ENCODE results near the gene AACS. TPM values are rescaled to one million over a fixed set of nuclear protein-coding genes. Genes with fewer than 3 reads are reported as not detected.

Gene AACS
- polyA plus RNA-seq, 3 donors: 4.7 to 7.9 (median 5.1) TPM

GRCh38 chr12:125160281-125160955 lies 95.2 kb downstream of the AACS start:
- WGBS (ENCODE audit: insufficient coverage): 92% methylated on average over 4 of the region's 9 CpGs
- Mint-ChIP-seq H3K4me1 (no peaks in the 10 kb centered on the region), H3K4me3 (no peak overlapping the region), H3K27ac (no peak overlapping the region), H3K9me3 (peaks cover 0 to 17% (median 2%) of the 10 kb centered on the region in 7 donors), H3K27me3 (ENCODE audit: low read depth in 3 of 3) (peaks cover 5 to 10% (median 7%) of the 10 kb centered on the region in 3 donors), H3K36me3 (no peaks in the 10 kb centered on the region)
- Histone ChIP-seq H3K4me1 (ENCODE audit: control insufficient read depth in 1 of 2, insufficient read depth in 2 of 2, low read length in 2 of 2) (no peaks in the 10 kb centered on the region), H3K79me2 (ENCODE audit: insufficient read depth, low read length) (no peaks in the 10 kb centered on the region), H4K20me1 (ENCODE audit: insufficient read depth, low read length) (no peaks in the 10 kb centered on the region), H3K4me3 (replicated peaks in 1 of 3; ENCODE audit: low read depth in 2 of 3, low read length in 3 of 3) (no peak overlapping the region), H3K9ac (ENCODE audit: insufficient read depth, low read length, poor library complexity, severe bottlenecking) (no peak overlapping the region), H3K27me3 (ENCODE audit: control insufficient read depth in 2 of 2, insufficient read depth in 2 of 2, low read length in 2 of 2) (no peaks in the 10 kb centered on the region), H3K9me3 (replicated peaks in 1 of 2; ENCODE audit: control insufficient read depth in 1 of 2, insufficient read depth in 1 of 2, low read length in 2 of 2) (no peaks in the 10 kb centered on the region), H2AFZ (ENCODE audit: insufficient read depth, low read depth, low read length, poor library complexity, severe bottlenecking) (no peak overlapping the region), H3K4me2 (replicated peaks; ENCODE audit: extremely low read depth, low read length, poor library complexity, severe bottlenecking) (no peak overlapping the region), H3K36me3 (replicated peaks in 1 of 2; ENCODE audit: control insufficient read depth in 1 of 2, insufficient read depth in 2 of 2, low read length in 2 of 2) (no peaks in the 10 kb centered on the region), H3K27ac (ENCODE audit: low read depth in 1 of 2, low read length in 2 of 2) (no peak overlapping the region)
- intact Hi-C loops (cut with micrococcal nuclease): no loop called here
- TF ChIP-seq CTCF (IDR thresholded peaks at IDR 0.05): no peak
- DNase-seq: no peak

- Histone ChIP-seq H4K20me1 (ENCODE audit: insufficient read depth, low read length) (no peaks in the 10 kb centered on the region), H3K9ac (ENCODE audit: insufficient read depth, low read length, poor library complexity, severe bottlenecking) (no peak overlapping the region), H3K4me3 (replicated peaks in 1 of 3; ENCODE audit: low read depth in 2 of 3, low read length in 3 of 3) (no peak overlapping the region), H3K9me3 (replicated peaks in 1 of 2; ENCODE audit: control insufficient read depth in 1 of 2, insufficient read depth in 1 of 2, low read length in 2 of 2) (no peaks in the 10 kb centered on the region), H3K79me2 (ENCODE audit: insufficient read depth, low read length) (no peaks in the 10 kb centered on the region), H3K4me2 (replicated peaks; ENCODE audit: extremely low read depth, low read length, poor library complexity, severe bottlenecking) (no peak overlapping the region), H3K36me3 (replicated peaks in 1 of 2; ENCODE audit: control insufficient read depth in 1 of 2, insufficient read depth in 2 of 2, low read length in 2 of 2) (no peaks in the 10 kb centered on the region), H3K4me1 (ENCODE audit: control insufficient read depth in 1 of 2, insufficient read depth in 2 of 2, low read length in 2 of 2) (no peaks in the 10 kb centered on the region), H3K27me3 (ENCODE audit: control insufficient read depth in 2 of 2, insufficient read depth in 2 of 2, low read length in 2 of 2) (no peaks in the 10 kb centered on the region), H3K27ac (ENCODE audit: low read depth in 1 of 2, low read length in 2 of 2) (no peak overlapping the region), H2AFZ (ENCODE audit: insufficient read depth, low read depth, low read length, poor library complexity, severe bottlenecking) (no peak overlapping the region)
- no peak for DNase-seq
- no peaks in the 10 kb centered on the region for H3K36me3 Mint-ChIP-seq
- TF ChIP-seq CTCF (IDR thresholded peaks at IDR 0.05): no peak
- H3K27ac Mint-ChIP-seq: no peak overlapping the region
- WGBS (ENCODE audit: insufficient coverage): no CpG with 5 or more reads among the region's 2 CpGs
- H3K4me1 Mint-ChIP-seq: no peaks in the 10 kb centered on the region
- H3K4me3 Mint-ChIP-seq: no peak overlapping the region
- intact Hi-C loops (cut with micrococcal nuclease): no loop called here
- peaks cover 0 to 16% (median 2%) of the 10 kb centered on the region in 7 donors for H3K9me3 Mint-ChIP-seq
- peaks cover 5 to 9% (median 8%) of the 10 kb centered on the region in 3 donors for H3K27me3 Mint-ChIP-seq (ENCODE audit: low read depth in 3 of 3)
Observed at GRCh38 chr12:125161712-125162022, 96.4 kb downstream of the AACS start.
